Bronchial epithelial cell (primary cell): ENCODE measurements around the gene PTPN1. TPM values are rescaled to one million over a fixed set of nuclear protein-coding genes. Genes with fewer than 3 reads are reported as not detected.

Experiments
- DNase-seq: peaks from one replicate; pipeline ENCODE4 v3.0.0-alpha.2; 2010; ENCODE audit warnings: low read depth
- FAIRE-seq: peaks from 2 replicates; lab custom pipeline; 2011; peaks lifted over from hg19 to GRCh38; lab: Jason Lieb, UNC
- H3K27me3 ChIP-seq: 2 replicates; pipeline ENCODE4 v1.5.1; 2011; ENCODE audit warnings: low read length; ENCODE audit not compliant: control insufficient read depth, insufficient read depth
- H3K36me3 ChIP-seq: 2 replicates; pipeline ENCODE4 v1.5.1; 2011; ENCODE audit warnings: low read length; ENCODE audit not compliant: control insufficient read depth, insufficient read depth
- H3K4me3 ChIP-seq: 2 replicates; pipeline ENCODE4 v1.5.1; 2011; ENCODE audit warnings: mild to moderate bottlenecking, low read depth, low read length, control low read depth
- CTCF ChIP-seq: IDR thresholded peaks from 2 replicates; pipeline ENCODE4 v1.5.1; 2011; ENCODE audit warnings: mild to moderate bottlenecking, moderate library complexity, low read length, control low read depth, inconsistent platforms; ENCODE audit not compliant: insufficient read depth, severe bottlenecking
- total RNA-seq: library from RNA; depleted of rRNA; stranded (reverse); fragments of >200 nt; gene quantifications from 2 replicates; pipeline ENCODE4 v1.2.1, GENCODE V29; 2014

The PTPN1 gene
- total RNA-seq, 1 donor from 2014 or later = 18.4 TPM

- FAIRE-seq = no peak
- Histone ChIP-seq H3K27me3 (no peaks in the 10 kb centered on the region), H3K4me3 (no peak overlapping the region), H3K36me3 (no peaks in the 10 kb centered on the region)
- TF ChIP-seq CTCF = no peak
- no peak for DNase-seq
Observed at GRCh38 chr20:50467174-50467573, 43.0 kb upstream of the PTPN1 start.

GRCh38 chr20:50467718-50468356 is 42.3 kb upstream of the PTPN1 start:
- DNase-seq = peak; percentile 63
- Histone ChIP-seq H3K4me3 (no peak overlapping the region), H3K27me3 (no peaks in the 10 kb centered on the region), H3K36me3 (no peaks in the 10 kb centered on the region)
- TF ChIP-seq CTCF = no peak
- FAIRE-seq = no peak

GRCh38 chr20:50468378-50468798 is 41.8 kb upstream of the PTPN1 start:
- no peaks in the 10 kb centered on the region for H3K27me3 ChIP-seq
- FAIRE-seq (no peak), DNase-seq (no peak)
- H3K36me3 ChIP-seq = no peaks in the 10 kb centered on the region
- TF ChIP-seq CTCF = no peak
- H3K4me3 ChIP-seq = no peak overlapping the region

GRCh38 chr20:50469176-50469723 is 40.9 kb upstream of the PTPN1 start:
- Histone ChIP-seq H3K36me3 (no peaks in the 10 kb centered on the region), H3K27me3 (no peaks in the 10 kb centered on the region), H3K4me3 (no peak overlapping the region)
- TF ChIP-seq CTCF = no peak
- no peak for FAIRE-seq
- no peak for DNase-seq

GRCh38 chr20:50469796-50470195 is 40.4 kb upstream of the PTPN1 start:
- DNase-seq (no peak), FAIRE-seq (no peak)
- Histone ChIP-seq H3K36me3 (no peaks in the 10 kb centered on the region), H3K4me3 (no peak overlapping the region), H3K27me3 (no peaks in the 10 kb centered on the region)
- no peak for TF ChIP-seq CTCF

- FAIRE-seq (no peak), DNase-seq (peak; percentile 35)
- TF ChIP-seq CTCF = no peak
- H3K36me3 ChIP-seq = no peaks in the 10 kb centered on the region
- no peak overlapping the region for H3K4me3 ChIP-seq
- H3K27me3 ChIP-seq = no peaks in the 10 kb centered on the region
Observed at GRCh38 chr20:50470264-50470858, 39.8 kb upstream of the PTPN1 start.
